KMS-11 (cell line): Measurements from ENCODE around the gene GRIK2.

ENCODE experiments used
- H2AFZ ChIP-seq: fragments of 200-600 bp; sonication (generic); 2 replicates; pipeline ENCODE4 v1.6.1; 2016; ENCODE audit warnings: antibody characterized with exemption, mixed run types, low read depth
- H3K27ac ChIP-seq: fragments of 200-600 bp; sonication (generic); 2 replicates; pipeline ENCODE4 v1.6.1; 2016; ENCODE audit warnings: mild to moderate bottlenecking, mixed run types
- H3K27me3 ChIP-seq: fragments of 200-600 bp; sonication (generic); 2 replicates; pipeline ENCODE4 v1.6.1; 2017; ENCODE audit warnings: mild to moderate bottlenecking, low read depth, mixed run types, moderate library complexity; ENCODE audit not compliant: insufficient read depth
- H3K36me3 ChIP-seq: fragments of 200-600 bp; sonication (generic); 2 replicates; pipeline ENCODE4 v1.6.1; 2017; ENCODE audit warnings: mild to moderate bottlenecking, mixed run types; ENCODE audit not compliant: insufficient read depth
- H3K4me1 ChIP-seq: fragments of 200-600 bp; sonication (generic); 2 replicates; pipeline ENCODE4 v1.6.1; 2016; ENCODE audit warnings: mild to moderate bottlenecking, low read depth, mixed run types; ENCODE audit not compliant: poor library complexity, severe bottlenecking
- H3K4me2 ChIP-seq: fragments of 200-600 bp; sonication (generic); 2 replicates; pipeline ENCODE4 v1.7.0; 2016; ENCODE audit warnings: mild to moderate bottlenecking, mixed run types
- H3K4me3 ChIP-seq: fragments of 200-600 bp; sonication (generic); IDR thresholded peaks from 2 replicates; pipeline ENCODE4 v1.6.1; 2017; ENCODE audit warnings: low read depth, low read length, mixed read lengths; ENCODE audit not compliant: insufficient read depth
- H3K79me2 ChIP-seq: fragments of 200-600 bp; sonication (generic); 2 replicates; pipeline ENCODE4 v1.6.1; 2016; ENCODE audit warnings: low read depth, mixed run types; ENCODE audit not compliant: insufficient read depth
- H3K9ac ChIP-seq: fragments of 200-600 bp; sonication (generic); 2 replicates; pipeline ENCODE4 v1.6.1; 2016; ENCODE audit warnings: mild to moderate bottlenecking, mixed run types
- H4K20me1 ChIP-seq: fragments of 200-600 bp; sonication (generic); 2 replicates; pipeline ENCODE4 v1.6.1; 2016; ENCODE audit warnings: mild to moderate bottlenecking, mixed run types; ENCODE audit not compliant: insufficient read depth
- TF ChIP-seq, protein P1 (sequence below): fragments of 200-600 bp; sonication (generic); conservative IDR thresholded peaks from 2 replicates; pipeline ENCODE4 v1.6.1; 2017; ENCODE audit warnings: low read depth, mild to moderate bottlenecking, antibody characterized with exemption, low read length, moderate library complexity, mixed read lengths

GRIK2 gene

DNA sequence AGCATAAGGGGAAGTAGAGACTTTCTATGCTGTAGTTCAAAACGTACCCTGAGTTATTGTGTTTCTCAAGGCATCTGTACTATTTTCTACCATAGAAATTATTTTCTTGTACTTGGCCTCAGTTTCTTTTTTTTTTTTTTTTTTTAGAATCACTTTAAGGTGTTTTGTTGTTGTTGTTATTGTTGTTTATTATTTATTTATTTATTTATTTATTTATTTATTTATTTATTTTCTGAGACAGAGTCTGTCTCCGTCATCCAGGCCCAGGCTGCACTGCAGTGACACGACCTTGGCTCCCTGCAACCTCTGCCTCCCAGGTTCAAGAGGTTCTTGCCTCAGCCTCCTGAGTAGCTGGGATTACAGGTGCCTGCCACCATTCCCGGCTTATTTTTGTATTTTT lies 179.1 kb downstream of the GRIK2 start:
- TF ChIP-seq, protein P1, sequence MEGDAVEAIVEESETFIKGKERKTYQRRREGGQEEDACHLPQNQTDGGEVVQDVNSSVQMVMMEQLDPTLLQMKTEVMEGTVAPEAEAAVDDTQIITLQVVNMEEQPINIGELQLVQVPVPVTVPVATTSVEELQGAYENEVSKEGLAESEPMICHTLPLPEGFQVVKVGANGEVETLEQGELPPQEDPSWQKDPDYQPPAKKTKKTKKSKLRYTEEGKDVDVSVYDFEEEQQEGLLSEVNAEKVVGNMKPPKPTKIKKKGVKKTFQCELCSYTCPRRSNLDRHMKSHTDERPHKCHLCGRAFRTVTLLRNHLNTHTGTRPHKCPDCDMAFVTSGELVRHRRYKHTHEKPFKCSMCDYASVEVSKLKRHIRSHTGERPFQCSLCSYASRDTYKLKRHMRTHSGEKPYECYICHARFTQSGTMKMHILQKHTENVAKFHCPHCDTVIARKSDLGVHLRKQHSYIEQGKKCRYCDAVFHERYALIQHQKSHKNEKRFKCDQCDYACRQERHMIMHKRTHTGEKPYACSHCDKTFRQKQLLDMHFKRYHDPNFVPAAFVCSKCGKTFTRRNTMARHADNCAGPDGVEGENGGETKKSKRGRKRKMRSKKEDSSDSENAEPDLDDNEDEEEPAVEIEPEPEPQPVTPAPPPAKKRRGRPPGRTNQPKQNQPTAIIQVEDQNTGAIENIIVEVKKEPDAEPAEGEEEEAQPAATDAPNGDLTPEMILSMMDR: no peak
- Histone ChIP-seq H3K9ac (no peak overlapping the region), H3K4me3 (no peak overlapping the region), H2AFZ (no peak overlapping the region), H3K27ac (no peak overlapping the region), H3K27me3 (no peaks in the 10 kb centered on the region), H4K20me1 (no peaks in the 10 kb centered on the region), H3K4me1 (no peaks in the 10 kb centered on the region), H3K36me3 (no peaks in the 10 kb centered on the region), H3K4me2 (no peak overlapping the region), H3K79me2 (no peaks in the 10 kb centered on the region)

DNA sequence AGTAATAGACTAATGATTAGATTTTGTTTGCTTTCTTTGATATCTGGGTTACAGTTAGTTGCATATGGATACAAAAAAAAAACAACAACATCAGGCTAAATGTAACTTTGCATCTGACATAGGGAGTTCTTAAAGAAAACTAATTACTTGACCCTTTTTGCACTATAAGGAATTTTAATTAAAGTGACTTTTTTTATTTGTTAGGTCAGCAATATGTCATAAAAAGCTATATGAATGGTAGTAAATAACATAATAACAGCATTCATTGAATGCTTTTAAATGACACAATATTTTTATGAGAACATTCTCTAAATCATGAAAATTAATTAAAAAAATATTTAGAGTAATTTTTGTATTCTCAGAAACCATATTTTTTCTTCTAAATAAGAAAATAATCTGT lies 183.6 kb downstream of the GRIK2 start:
- TF ChIP-seq, protein P1: no peak
- Histone ChIP-seq H3K79me2 (no peaks in the 10 kb centered on the region), H3K4me1 (no peaks in the 10 kb centered on the region), H3K4me2 (no peak overlapping the region), H3K9ac (no peak overlapping the region), H3K4me3 (no peak overlapping the region), H3K27me3 (no peaks in the 10 kb centered on the region), H4K20me1 (no peaks in the 10 kb centered on the region), H2AFZ (no peak overlapping the region), H3K27ac (no peak overlapping the region), H3K36me3 (no peaks in the 10 kb centered on the region)

DNA sequence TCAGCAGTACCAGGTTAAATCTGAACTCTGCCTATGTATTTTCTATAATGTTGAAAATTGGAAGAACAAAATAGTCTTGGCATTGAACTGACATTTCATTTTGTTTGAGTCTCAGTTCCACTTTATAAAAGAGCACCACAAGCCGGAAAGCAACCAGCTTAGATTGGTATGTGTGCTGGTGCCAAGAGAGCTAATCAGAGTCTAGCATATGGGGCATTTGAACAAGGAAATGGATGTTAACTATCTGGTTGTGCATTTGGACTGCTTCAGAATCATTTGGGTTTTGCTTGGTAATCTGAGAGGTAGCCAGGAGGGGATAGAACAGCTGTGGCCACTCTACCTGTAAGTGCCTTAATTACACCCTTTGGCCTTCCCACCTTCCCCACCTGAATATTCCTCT lies 184.8 kb downstream of the GRIK2 start:
- Histone ChIP-seq H3K4me2 (no peak overlapping the region), H3K4me3 (no peak overlapping the region), H3K27me3 (no peaks in the 10 kb centered on the region), H3K9ac (no peak overlapping the region), H3K27ac (no peak overlapping the region), H4K20me1 (no peaks in the 10 kb centered on the region), H2AFZ (no peak overlapping the region), H3K79me2 (no peaks in the 10 kb centered on the region), H3K36me3 (no peaks in the 10 kb centered on the region), H3K4me1 (no peaks in the 10 kb centered on the region)
- TF ChIP-seq, protein P1: no peak

DNA sequence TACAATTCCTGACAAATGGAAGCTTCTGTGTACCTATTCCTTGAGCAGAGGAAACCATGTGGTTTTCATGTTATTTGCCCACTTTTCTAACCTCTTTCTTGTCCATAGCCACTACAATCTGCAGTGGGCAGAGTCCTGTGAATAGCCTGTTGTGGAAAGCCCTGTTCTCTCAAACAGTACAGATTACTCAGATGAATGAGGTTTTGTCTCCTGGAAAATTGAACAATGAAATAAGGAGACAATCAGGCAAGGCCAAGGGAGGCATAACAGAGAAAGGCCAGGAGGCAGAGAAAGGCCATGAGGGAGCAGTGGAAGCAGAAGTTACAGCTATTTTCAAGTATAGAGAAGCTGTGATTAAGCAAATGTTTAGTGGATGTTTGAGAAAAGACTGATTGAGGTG lies 189.3 kb downstream of the GRIK2 start:
- Histone ChIP-seq H2AFZ (no peak overlapping the region), H3K4me1 (no peaks in the 10 kb centered on the region), H3K9ac (no peak overlapping the region), H3K79me2 (no peaks in the 10 kb centered on the region), H3K4me3 (no peak overlapping the region), H3K27ac (no peak overlapping the region), H3K27me3 (no peaks in the 10 kb centered on the region), H3K36me3 (no peaks in the 10 kb centered on the region), H3K4me2 (no peak overlapping the region), H4K20me1 (no peaks in the 10 kb centered on the region)
- TF ChIP-seq, protein P1: no peak

DNA sequence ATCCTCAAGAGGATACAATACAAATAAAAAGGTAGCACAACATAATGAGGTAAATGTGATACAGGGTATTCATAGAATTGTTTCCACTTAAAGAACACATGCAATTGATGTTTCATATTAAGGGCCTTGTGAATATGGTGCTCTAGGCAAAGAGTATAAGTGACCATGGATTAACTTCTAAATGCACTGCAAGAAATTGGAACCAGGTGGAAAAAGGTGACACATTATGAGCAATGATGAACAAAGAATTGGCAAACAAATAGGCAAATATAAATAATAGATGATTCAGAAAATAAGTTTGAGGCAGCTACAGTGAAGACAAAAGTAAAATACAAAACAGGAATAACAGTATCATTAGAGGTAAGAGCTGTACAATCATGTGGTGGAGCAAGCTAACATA lies 192.0 kb downstream of the GRIK2 start:
- H3K36me3 ChIP-seq: no peaks in the 10 kb centered on the region

More for the DNA sequence above, 192.0 kb downstream of the GRIK2 start:
- Histone ChIP-seq H3K27ac (no peak overlapping the region), H3K27me3 (no peaks in the 10 kb centered on the region), H4K20me1 (no peaks in the 10 kb centered on the region), H3K79me2 (no peaks in the 10 kb centered on the region), H3K4me2 (no peak overlapping the region), H3K9ac (no peak overlapping the region), H2AFZ (no peak overlapping the region), H3K4me1 (no peaks in the 10 kb centered on the region), H3K4me3 (no peak overlapping the region)
- TF ChIP-seq, protein P1: no peak
